Stimulated activated CD8-positive, alpha-beta memory T cell treated with anti-CD3 and anti-CD28 coated beads, Interleukin-12 subunit alpha, Interleukin-12 subunit beta, amount 100 ng/mL, for 1 hour (primary cell): Measurements from ENCODE around the gene DENND4C.
"Not testable (repeated sequence)": the region's sequence is repeated elsewhere in the genome, so short reads cannot be mapped to it uniquely, and the experiment has no call there.

ENCODE experiments used
- DNase-seq: peaks from one replicate; pipeline ENCODE4 v3.0.0-alpha.2; 2020; ENCODE audit warnings: low read depth

Gene DENND4C

GRCh38 chr9:19224563-19224962 is 5.9 kb upstream of the DENND4C start:
- DNase-seq, result no peak

DNA sequence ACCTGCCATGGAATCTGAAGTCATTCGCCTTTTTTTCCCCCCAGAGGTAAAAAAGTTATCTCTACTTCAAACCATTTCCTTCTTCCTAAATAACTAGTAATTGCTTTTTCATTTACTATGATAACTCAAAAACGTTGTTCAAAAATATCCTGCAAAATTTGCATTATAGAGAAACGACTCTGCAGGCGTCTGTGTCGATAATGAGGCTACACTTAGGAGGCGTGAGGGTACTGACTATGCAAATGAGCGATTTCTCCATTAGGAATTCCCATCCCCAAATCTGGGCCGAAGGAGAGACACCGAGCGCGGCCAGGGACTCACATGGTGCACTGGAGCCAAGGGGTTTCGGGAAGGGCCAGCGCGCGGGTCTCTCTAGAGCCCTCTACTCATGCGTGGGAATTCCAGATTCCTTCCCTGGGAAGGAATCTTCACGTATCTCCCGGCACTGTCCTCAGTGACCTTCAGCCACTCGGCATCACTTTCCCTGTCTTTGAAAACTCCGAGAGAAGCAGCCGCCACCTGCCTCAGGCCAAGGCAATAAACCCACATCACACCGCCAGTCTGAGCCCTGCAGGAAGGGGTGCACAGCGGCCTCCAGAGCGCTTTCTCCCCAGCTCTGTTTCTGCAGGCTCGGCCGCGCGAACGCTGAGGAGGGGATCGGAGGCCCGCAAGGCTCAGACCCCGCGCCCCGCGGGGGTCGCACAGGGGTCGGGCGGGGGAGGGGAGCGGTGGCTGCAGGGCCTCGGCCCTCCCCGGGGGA is 718 bp upstream of the DENND4C start:
- DNase-seq, result peak; percentile 42

- DNase-seq, result no peak
Observed at GRCh38 chr9:19231126-19231903, 822 bp downstream of the DENND4C start.

DNA sequence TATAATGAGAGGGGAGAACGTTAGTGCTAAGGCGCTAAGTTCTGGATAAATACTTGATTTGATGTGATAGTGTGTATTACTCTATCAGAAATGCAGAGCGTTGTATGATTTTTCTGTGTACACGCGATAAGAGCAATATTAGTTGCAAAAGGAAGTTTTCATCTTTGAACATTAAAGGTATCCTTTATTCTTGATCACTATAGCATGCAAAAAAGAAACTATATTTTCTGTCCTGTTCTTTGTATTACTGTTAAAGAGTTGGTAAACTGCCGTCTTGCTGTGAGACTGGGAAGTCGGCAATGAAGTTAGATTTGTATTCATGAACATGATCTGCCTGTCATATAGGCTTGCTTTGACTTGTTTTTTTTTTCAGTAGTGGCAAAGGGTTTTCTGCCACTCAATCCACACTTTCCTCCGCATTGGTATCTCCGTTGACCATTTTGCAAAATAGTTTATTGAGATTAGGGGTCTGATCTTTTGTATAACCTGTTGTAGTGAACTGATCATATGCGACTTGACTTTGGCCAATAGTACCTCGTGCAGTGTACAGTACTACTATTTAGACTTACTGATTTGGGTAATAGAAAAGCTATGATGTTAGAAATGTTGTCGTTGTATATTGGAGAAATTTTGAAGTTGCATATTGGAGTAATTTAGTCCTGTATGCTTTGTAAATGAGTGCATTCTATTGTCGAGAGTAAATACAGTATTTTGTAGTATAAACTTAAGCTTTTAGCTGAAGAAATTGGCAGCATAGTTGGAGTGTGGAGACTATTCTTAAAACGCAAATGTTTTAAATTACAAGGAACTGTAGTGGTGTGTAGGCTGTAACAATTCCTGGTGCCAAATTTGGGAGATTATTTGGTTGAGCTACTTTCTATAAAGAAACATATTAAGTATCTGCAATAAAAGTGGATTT is 1.7 kb downstream of the DENND4C start:
- no peak for DNase-seq

GRCh38 chr9:19232823-19233194 is 2.3 kb downstream of the DENND4C start:
- no peak for DNase-seq

GRCh38 chr9:19233344-19233743 is 2.9 kb downstream of the DENND4C start:
- DNase-seq, result no peak

GRCh38 chr9:19239955-19240354 is 9.5 kb downstream of the DENND4C start:
- DNase-seq, result no peak

GRCh38 chr9:19241728-19242127 is 11.2 kb downstream of the DENND4C start:
- no peak for DNase-seq

GRCh38 chr9:19243366-19244033 is 13.0 kb downstream of the DENND4C start:
- DNase-seq, result no peak

DNA sequence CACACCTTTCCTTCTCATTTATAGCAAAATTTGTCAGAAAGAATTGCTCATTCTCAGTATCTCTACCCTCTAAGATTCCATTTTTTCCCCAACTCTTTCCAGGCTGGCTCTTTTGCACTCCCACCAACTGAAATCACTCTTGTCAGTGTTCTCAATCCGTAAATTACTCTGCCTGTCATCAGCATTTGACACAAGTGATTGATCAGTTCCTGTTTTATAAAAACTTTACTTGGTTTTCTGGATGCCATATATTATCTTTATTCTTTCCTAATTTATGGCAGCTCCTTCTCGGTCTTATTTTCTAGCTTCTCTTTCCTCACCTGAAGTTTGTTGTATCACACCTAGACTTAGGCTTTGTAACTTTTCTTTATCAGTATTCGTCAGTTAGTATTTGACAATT is 16.4 kb downstream of the DENND4C start:
- DNase-seq, result no peak

DNA sequence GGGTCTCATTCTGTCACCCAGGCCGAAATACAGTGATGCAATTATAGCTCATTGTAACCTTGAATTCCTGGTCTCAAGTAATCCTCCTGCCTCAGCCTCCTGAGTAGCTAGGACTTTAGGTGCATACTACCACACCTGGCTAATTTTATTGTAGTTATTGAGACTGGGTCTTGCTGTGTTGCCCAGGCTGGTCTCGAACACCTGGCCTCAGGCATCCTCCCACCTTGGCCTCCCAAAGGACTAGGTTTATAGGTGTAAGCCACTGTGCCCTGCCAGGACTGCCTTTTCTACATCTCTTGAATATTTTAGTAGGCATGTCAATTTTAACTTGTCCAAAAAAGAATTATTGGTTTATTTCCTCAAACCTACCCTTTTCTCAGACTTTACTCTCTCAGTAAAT is 16.9 kb downstream of the DENND4C start:
- no peak for DNase-seq

GRCh38 chr9:19250346-19250745 is 19.9 kb downstream of the DENND4C start:
- not testable (repeated sequence) for DNase-seq

DNA sequence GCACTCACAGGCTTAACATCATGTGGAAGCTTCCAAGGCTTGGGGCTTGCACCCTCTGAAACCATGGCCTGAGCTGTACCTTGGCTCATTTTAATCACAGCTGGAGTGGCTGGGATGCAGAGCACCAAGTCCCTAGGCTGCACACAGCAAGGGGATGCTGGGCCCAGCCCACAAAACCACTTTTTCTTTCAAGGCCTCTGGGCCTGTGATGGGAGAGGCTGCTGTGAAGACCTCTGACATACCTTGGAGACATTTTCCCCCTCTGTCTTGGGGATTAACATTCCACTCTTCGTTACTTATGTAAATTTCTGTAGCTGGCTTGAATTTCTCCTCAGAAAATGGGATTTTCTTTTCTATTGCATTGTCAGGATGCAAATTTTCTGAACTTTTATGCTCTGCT is 20.7 kb downstream of the DENND4C start:
- DNase-seq, result not testable (repeated sequence)

GRCh38 chr9:19251622-19252021 is 21.1 kb downstream of the DENND4C start:
- not testable (repeated sequence) for DNase-seq

DNA sequence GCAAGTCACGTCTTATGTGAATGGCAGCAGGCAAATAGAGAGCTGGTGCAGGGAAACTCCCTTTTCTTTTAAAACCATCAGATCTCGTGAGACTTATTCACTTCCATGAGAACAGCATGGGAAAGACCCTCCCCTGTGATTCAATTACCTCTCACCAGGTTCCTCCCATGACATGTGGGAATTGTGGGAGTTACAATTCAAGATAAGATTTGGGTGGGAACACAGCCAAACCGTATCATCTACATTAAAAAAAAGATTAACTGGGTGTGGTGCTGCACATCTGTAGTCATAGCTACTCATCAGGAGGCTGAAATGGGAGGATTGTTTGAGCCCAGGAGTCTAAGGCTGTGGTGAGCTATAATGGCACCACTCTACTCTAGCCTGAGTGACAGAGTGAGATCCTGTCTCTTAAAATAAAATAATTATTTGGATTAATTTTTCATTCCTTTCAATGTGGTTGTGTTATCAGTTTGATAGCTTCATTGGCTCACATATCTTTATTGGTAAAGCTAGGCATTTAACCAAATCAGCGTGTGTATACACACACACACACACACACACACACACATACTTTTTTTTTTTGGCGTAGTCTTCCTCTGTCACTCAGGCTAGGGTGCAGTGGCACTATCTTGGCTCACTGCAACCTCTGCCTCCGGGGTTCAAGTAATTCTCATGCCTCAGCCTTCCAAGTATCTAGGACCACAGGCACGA is 21.8 kb downstream of the DENND4C start:
- no peak for DNase-seq

DNA sequence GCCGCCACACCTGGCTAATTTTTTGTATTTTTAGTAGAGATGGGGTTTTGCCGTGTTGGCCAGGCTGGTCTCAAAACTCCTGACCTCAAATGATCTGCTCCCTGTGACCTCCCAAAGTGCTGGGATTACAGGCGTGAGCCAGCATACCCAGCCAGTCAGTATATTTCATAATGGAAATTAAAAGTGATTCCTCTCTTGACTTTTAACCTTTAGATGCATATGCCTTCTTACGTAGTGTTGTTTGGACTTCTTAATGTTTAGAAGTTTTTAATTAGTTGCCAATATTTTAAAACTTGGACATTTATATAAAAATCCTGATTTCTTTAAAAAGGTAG is 22.4 kb downstream of the DENND4C start:
- no peak for DNase-seq

GRCh38 chr9:19255112-19255511 is 24.6 kb downstream of the DENND4C start:
- DNase-seq, result no peak

DNA sequence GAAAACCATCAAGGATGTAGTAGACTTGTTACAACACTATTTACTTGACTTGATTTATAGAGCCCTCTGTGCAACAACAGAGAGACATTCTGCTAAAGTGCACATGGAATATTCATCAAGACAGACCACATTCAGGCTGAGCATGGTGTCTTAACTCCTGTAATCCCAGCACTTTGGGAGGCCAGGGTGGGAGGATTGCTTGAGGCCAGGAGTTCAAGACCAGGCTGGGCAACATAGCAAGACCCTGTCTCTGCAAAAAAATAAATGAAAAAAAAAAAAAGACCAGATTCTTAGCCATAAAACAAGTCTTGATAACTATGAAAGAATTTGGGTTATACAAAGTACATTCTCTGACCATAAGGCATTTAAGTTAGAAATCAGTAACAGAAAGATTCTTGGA is 25.3 kb downstream of the DENND4C start:
- no peak for DNase-seq

- DNase-seq, result not testable (repeated sequence)
Observed at GRCh38 chr9:19259665-19260255, 29.3 kb downstream of the DENND4C start.

DNA sequence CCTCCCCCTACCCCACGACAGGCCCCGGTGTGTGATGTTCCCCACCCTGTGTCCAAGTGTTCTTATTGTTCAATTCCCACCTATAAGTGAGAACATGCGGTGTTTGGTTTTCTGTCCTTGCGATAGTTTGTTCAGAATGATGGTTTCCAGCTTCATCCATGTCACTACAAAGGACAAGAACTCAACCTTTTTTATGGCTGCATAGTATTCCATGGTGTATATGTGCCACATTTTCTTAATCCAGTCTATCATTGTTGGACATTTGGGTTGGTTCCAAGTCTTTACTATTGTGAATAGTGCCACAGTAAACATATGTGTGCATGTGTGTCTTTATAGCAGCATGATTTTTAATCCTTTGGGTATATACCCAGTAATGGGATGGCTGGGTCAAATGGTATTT is 35.1 kb downstream of the DENND4C start:
- not testable (repeated sequence) for DNase-seq
